ENCODE results near the gene FLII.

The FLII gene

GRCh38 chr17:18238299-18238698 is 20.2 kb downstream of the FLII start:
- H3K36me3 ChIP-seq (ENCODE audit: control insufficient read depth, insufficient read depth, low read length) = peaks cover 89% of the 10 kb centered on the region
- no peaks in the 10 kb centered on the region for H3K9me3 ChIP-seq (ENCODE audit: control insufficient read depth, low read length)
- no peak overlapping the region for H3K4me3 ChIP-seq (ENCODE audit: extremely low read depth, insufficient read depth, low read length, poor library complexity, severe bottlenecking)
- WGBS, 2 experiments (ENCODE audit: insufficient coverage in 2 of 2) = 97 to 99% methylated on average over 16 to 17 of the region's 18 CpGs
- no peak overlapping the region for H3K27ac ChIP-seq (ENCODE audit: low read depth, low read length, severe bottlenecking)
- peaks cover 11% of the 10 kb centered on the region for H3K4me1 ChIP-seq (ENCODE audit: control insufficient read depth, insufficient read depth, low read length, poor library complexity, severe bottlenecking)

DNA sequence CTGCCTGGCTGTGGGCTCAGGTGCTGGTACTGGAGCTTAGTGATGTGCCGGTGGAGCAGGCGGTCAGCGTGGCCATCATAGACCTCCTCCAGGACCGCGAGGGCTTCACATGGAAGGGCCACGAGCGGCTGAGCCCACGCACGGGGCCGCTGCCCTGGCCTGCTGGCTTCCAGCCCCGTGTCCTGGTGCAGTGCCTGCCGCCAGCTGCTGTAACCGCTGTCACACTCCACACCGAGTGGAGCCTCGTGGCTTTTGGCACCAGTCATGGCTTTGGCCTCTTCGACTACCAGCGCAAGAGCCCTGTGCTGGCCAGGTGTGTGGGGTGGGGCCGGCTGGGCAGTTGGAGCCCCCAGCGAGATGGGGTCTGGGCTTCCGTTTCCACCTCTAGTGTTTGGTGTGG is 21.1 kb downstream of the FLII start:
- Histone ChIP-seq H3K4me3 (ENCODE audit: extremely low read depth, insufficient read depth, low read length, poor library complexity, severe bottlenecking) (no peak overlapping the region), H3K36me3 (ENCODE audit: control insufficient read depth, insufficient read depth, low read length) (peaks cover 92% of the 10 kb centered on the region), H3K4me1 (ENCODE audit: control insufficient read depth, insufficient read depth, low read length, poor library complexity, severe bottlenecking) (peaks cover 11% of the 10 kb centered on the region), H3K9me3 (ENCODE audit: control insufficient read depth, low read length) (no peaks in the 10 kb centered on the region), H3K27ac (ENCODE audit: low read depth, low read length, severe bottlenecking) (no peak overlapping the region)
- 97 to 99% methylated on average over 19 to 20 of the region's 20 CpGs for WGBS, 2 experiments (ENCODE audit: insufficient coverage in 2 of 2)

GRCh38 chr17:18236494-18236893 is 22.0 kb downstream of the FLII start:
- Histone ChIP-seq H3K36me3 (ENCODE audit: control insufficient read depth, insufficient read depth, low read length) (peaks cover 88% of the 10 kb centered on the region), H3K9me3 (ENCODE audit: control insufficient read depth, low read length) (no peaks in the 10 kb centered on the region), H3K4me3 (ENCODE audit: extremely low read depth, insufficient read depth, low read length, poor library complexity, severe bottlenecking) (no peak overlapping the region), H3K27ac (ENCODE audit: low read depth, low read length, severe bottlenecking) (no peak overlapping the region), H3K4me1 (ENCODE audit: control insufficient read depth, insufficient read depth, low read length, poor library complexity, severe bottlenecking) (peaks cover 11% of the 10 kb centered on the region)
- WGBS, 2 experiments (ENCODE audit: insufficient coverage in 2 of 2) = 97 to 98% methylated on average over 16 to 17 of the region's 18 CpGs

DNA sequence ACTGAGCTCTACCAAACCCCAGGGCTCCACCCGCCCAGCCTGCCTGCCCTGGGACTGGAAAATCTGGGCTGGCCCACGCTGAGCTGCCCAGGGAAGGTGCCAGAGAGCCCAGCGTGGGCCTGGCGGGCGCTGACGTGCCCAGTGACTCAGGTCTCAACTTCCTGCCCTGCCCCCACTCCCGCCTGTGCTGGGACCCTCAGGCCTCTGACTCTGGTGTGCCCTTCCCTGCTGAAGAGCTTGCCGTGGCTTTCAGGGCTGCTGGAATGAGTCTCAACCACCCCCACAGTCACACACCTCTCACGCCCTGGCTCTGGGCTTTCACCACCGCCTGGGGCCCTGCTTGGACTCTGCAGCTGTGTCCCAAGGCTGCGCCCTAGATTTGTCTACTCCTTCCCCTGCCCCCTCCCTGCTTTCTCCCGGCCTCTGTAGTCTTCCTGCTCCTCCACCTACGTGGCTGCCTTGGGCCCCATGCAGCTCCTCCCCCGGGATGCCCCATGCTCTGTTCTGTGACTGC is 22.7 kb downstream of the FLII start:
- WGBS, 2 experiments (ENCODE audit: insufficient coverage in 2 of 2) = 83 to 86% methylated on average over 13 to 14 of the region's 14 CpGs

DNA sequence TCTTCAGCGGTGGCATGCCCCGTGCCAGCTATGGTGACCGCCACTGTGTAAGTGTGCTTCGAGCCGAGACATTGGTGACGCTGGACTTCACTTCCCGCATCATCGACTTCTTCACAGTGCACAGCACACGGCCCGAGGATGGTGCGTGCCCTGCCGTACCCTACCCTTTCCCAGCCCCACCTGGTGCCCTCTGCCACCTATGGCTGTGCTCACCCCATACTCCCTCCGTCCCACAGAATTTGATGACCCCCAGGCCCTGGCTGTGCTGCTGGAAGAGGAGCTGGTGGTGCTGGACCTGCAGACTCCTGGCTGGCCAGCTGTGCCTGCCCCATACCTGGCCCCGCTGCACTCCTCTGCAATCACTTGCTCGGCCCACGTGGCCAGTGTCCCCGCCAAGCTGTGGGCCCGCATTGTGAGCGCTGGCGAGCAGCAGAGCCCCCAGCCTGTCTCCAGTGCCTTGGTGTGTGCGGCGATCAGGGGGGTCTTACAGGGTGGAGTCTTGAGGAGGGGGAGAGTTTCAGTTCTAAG is 23.6 kb downstream of the FLII start:
- Histone ChIP-seq H3K4me1 (ENCODE audit: control insufficient read depth, insufficient read depth, low read length, poor library complexity, severe bottlenecking) (peaks cover 17% of the 10 kb centered on the region), H3K4me3 (ENCODE audit: extremely low read depth, insufficient read depth, low read length, poor library complexity, severe bottlenecking) (no peak overlapping the region), H3K9me3 (ENCODE audit: control insufficient read depth, low read length) (no peaks in the 10 kb centered on the region), H3K36me3 (ENCODE audit: control insufficient read depth, insufficient read depth, low read length) (peaks cover 78% of the 10 kb centered on the region), H3K27ac (ENCODE audit: low read depth, low read length, severe bottlenecking) (no peak overlapping the region)
- WGBS, 2 experiments (ENCODE audit: insufficient coverage in 2 of 2) = 97 to 98% methylated on average over 21 of the region's 22 CpGs

More for the DNA sequence above, 22.7 kb downstream of the FLII start:
- H3K4me1 ChIP-seq (ENCODE audit: control insufficient read depth, insufficient read depth, low read length, poor library complexity, severe bottlenecking) = peaks cover 13% of the 10 kb centered on the region
- no peak overlapping the region for H3K4me3 ChIP-seq (ENCODE audit: extremely low read depth, insufficient read depth, low read length, poor library complexity, severe bottlenecking)
- H3K27ac ChIP-seq (ENCODE audit: low read depth, low read length, severe bottlenecking) = peak overlapping the region; percentile 49
- H3K9me3 ChIP-seq (ENCODE audit: control insufficient read depth, low read length) = no peaks in the 10 kb centered on the region
- H3K36me3 ChIP-seq (ENCODE audit: control insufficient read depth, insufficient read depth, low read length) = peaks cover 82% of the 10 kb centered on the region

- Histone ChIP-seq H3K4me1 (ENCODE audit: control insufficient read depth, insufficient read depth, low read length, poor library complexity, severe bottlenecking) (peaks cover 17% of the 10 kb centered on the region), H3K9me3 (ENCODE audit: control insufficient read depth, low read length) (no peaks in the 10 kb centered on the region), H3K4me3 (ENCODE audit: extremely low read depth, insufficient read depth, low read length, poor library complexity, severe bottlenecking) (no peak overlapping the region), H3K27ac (ENCODE audit: low read depth, low read length, severe bottlenecking) (no peak overlapping the region), H3K36me3 (ENCODE audit: control insufficient read depth, insufficient read depth, low read length) (peaks cover 77% of the 10 kb centered on the region)
- 96 to 97% methylated on average over 17 to 21 of the region's 22 CpGs for WGBS, 2 experiments (ENCODE audit: insufficient coverage in 2 of 2)
These were observed 24.6 kb downstream of the FLII start for GRCh38 chr17:18233803-18234518.

DNA sequence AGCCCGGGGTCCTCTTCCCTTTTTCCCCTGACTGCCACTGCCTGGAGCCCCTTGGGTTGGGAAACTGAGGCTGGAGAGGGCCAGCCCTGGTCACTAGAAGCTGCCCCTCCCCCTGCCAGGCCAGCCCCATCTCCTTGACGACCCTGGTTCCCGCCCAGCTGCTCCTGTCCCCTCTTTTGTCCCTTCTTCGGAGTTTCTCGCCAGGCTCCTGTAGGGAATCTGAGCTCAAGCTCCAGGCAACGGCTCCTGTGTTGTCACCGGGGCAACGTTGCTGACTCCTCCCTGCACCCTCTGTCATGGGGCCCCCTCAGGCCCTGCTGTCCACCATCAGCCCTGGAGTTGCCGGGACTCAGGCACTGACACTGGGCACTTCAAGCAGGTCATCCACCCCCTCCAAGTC is 27.4 kb downstream of the FLII start:
- Histone ChIP-seq H3K27ac (ENCODE audit: low read depth, low read length, severe bottlenecking) (peak overlapping the region; percentile 23), H3K4me1 (ENCODE audit: control insufficient read depth, insufficient read depth, low read length, poor library complexity, severe bottlenecking) (peaks cover 28% of the 10 kb centered on the region)

DNA sequence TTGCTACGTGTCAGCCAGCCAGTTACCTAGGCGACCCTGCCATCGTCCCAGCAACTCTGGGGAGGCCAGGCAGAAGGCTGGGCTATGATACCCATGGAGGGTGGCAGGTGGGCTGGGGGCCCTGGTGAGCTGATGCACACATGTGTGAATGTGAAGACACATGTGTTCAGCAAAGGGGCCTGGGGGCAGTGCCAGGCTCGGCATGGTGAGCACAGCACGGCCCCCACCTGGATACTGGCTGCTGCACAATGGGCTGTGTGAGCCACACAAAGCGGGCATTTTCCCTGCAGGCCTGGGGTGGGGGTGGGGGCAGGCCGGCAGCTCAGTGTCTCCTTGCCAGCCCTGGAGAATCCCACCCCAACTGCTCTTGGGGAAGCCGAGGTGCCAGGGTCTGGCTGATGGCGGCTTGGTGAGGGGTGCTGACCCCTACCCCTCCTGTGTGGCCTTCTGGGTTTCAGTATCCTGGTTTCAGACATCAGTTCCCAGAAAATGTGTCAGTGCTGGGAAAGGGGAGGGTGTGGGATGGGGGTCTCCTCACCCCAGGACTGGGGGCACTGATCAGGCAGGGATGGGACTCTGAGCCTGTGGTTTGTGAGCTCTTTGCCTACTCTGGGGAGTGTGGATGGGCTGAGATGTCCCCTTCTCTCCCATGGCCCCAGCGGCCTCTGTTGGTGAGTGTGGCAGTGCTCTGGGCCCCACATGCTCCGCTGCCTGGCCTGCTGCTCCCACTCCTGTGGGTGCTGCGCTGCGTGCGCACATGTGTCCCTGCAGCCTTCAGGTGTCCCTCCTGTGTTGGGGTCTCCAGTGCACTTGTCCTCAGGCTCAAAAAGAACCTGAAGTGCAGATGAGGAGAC is 28.0 kb downstream of the FLII start:
- H3K9me3 ChIP-seq (ENCODE audit: control insufficient read depth, low read length) = no peaks in the 10 kb centered on the region
- no peak overlapping the region for H3K4me3 ChIP-seq (ENCODE audit: extremely low read depth, insufficient read depth, low read length, poor library complexity, severe bottlenecking)
- peaks cover 46% of the 10 kb centered on the region for H3K36me3 ChIP-seq (ENCODE audit: control insufficient read depth, insufficient read depth, low read length)
- peaks cover 22% of the 10 kb centered on the region for H3K4me1 ChIP-seq (ENCODE audit: control insufficient read depth, insufficient read depth, low read length, poor library complexity, severe bottlenecking)
- H3K27ac ChIP-seq (ENCODE audit: low read depth, low read length, severe bottlenecking) = no peak overlapping the region
- 79 to 85% methylated on average over 10 to 13 of the region's 14 CpGs for WGBS, 2 experiments (ENCODE audit: insufficient coverage in 2 of 2)

More for the DNA sequence above, 27.4 kb downstream of the FLII start:
- Histone ChIP-seq H3K9me3 (ENCODE audit: control insufficient read depth, low read length) (no peaks in the 10 kb centered on the region), H3K36me3 (ENCODE audit: control insufficient read depth, insufficient read depth, low read length) (peaks cover 52% of the 10 kb centered on the region), H3K4me3 (ENCODE audit: extremely low read depth, insufficient read depth, low read length, poor library complexity, severe bottlenecking) (no peak overlapping the region)
- WGBS, 2 experiments (ENCODE audit: insufficient coverage in 2 of 2) = 59 to 61% methylated on average over 8 to 9 of the region's 9 CpGs

DNA sequence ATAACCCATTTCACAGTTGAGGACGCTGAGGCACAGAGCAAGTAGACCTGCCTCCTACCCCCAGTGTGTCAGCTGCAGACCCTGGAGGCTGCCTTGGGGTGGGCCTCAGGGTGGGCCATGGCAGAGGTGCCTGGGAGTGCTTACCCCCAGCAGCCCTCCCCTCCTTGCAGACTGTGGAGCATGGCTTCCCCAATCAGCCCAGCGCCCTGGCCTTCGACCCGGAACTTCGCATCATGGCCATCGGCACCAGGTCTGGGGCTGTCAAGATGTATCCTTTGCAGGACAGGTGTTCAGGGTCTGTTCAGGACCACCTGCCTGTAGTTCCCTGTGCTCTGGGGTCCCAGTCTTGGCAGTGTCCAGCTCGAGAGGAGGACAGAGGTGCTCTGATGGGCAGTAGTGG is 28.8 kb downstream of the FLII start:
- WGBS, 2 experiments (ENCODE audit: insufficient coverage in 2 of 2) = 98% methylated on average over 6 to 7 of the region's 7 CpGs
- no peaks in the 10 kb centered on the region for H3K9me3 ChIP-seq (ENCODE audit: control insufficient read depth, low read length)
- peaks cover 39% of the 10 kb centered on the region for H3K36me3 ChIP-seq (ENCODE audit: control insufficient read depth, insufficient read depth, low read length)
- H3K4me1 ChIP-seq (ENCODE audit: control insufficient read depth, insufficient read depth, low read length, poor library complexity, severe bottlenecking) = peaks cover 22% of the 10 kb centered on the region
- H3K4me3 ChIP-seq (ENCODE audit: extremely low read depth, insufficient read depth, low read length, poor library complexity, severe bottlenecking) = no peak overlapping the region
- no peak overlapping the region for H3K27ac ChIP-seq (ENCODE audit: low read depth, low read length, severe bottlenecking)

- peaks cover 34% of the 10 kb centered on the region for H3K36me3 ChIP-seq (ENCODE audit: control insufficient read depth, insufficient read depth, low read length)
- H3K4me3 ChIP-seq (ENCODE audit: extremely low read depth, insufficient read depth, low read length, poor library complexity, severe bottlenecking) = no peak overlapping the region
- 84 to 96% methylated on average over 2 to 4 of the region's 4 CpGs for WGBS, 2 experiments (ENCODE audit: insufficient coverage in 2 of 2)
- H3K4me1 ChIP-seq (ENCODE audit: control insufficient read depth, insufficient read depth, low read length, poor library complexity, severe bottlenecking) = peaks cover 26% of the 10 kb centered on the region
- no peaks in the 10 kb centered on the region for H3K9me3 ChIP-seq (ENCODE audit: control insufficient read depth, low read length)
- H3K27ac ChIP-seq (ENCODE audit: low read depth, low read length, severe bottlenecking) = no peak overlapping the region
These were observed 29.3 kb downstream of the FLII start for GRCh38 chr17:18229254-18229653.

All from mesodermal cell (in vitro differentiated cells).